Thyroid gland (tissue), 4 donors: ENCODE measurements around the gene ARL4C. TPM values are rescaled to one million over a fixed set of nuclear protein-coding genes. Genes with fewer than 3 reads are reported as not detected.

Source experiments
- DNase-seq, 2 donors: peaks; one replicate each; pipeline ENCODE4 v3.0.0-alpha.2; 2019
- H3K27ac ChIP-seq, 3 donors: fragments of 200-600 bp; sonication (generic); 1 replicate in 2 of 3; 2 replicates in 1 of 3; pipeline ENCODE4 v1.5.1; 2016 to 2019; ENCODE audit warnings: mild to moderate bottlenecking in 1 of 3, moderate library complexity in 1 of 3
- H3K27me3 ChIP-seq: fragments of 200-600 bp; sonication (generic); one replicate; pipeline ENCODE4 v1.5.1; 2019
- H3K36me3 ChIP-seq, 2 donors: fragments of 200-600 bp; sonication (generic); one replicate each; pipeline ENCODE4 v1.5.1; 2016 to 2019
- H3K4me1 ChIP-seq, 2 donors: fragments of 200-600 bp; sonication (generic); one replicate each; pipeline ENCODE4 v1.5.1; 2017 to 2019
- H3K4me3 ChIP-seq, 3 donors: fragments of 200-600 bp; sonication (generic); replicated peaks in 1 of 3; 1 replicate in 2 of 3; 2 replicates in 1 of 3; pipeline ENCODE4 v1.5.1; 2016; ENCODE audit warnings: mild to moderate bottlenecking in 1 of 3
- H3K9me3 ChIP-seq: fragments of 200-600 bp; sonication (generic); one replicate; pipeline ENCODE4 v1.5.1; 2017
- CTCF ChIP-seq, 6 experiments: fragments of 200-600 bp in 3 of 6; fragments of 450-650 bp in 3 of 6; sonication (generic) in 3 of 6; IDR thresholded peaks; one replicate each; pipeline ENCODE4 v1.5.1; 2016 to 2019; ENCODE audit warnings: antibody characterized with exemption in 6 of 6, mild to moderate bottlenecking in 2 of 6, inconsistent platforms in 1 of 6, moderate library complexity in 1 of 6
- POLR2A ChIP-seq, 2 donors: fragments of 450-650 bp; IDR thresholded peaks; one replicate each; pipeline ENCODE4 v1.6.1; 2017; ENCODE audit warnings: antibody characterized with exemption in 2 of 2, mild to moderate bottlenecking in 2 of 2, moderate library complexity in 1 of 2
- WGBS, 2 donors: methylation state at CpG; one replicate each; pipeline ENCODE4 v1.1.5; 2017; 5-methylcytosine and 5-hydroxymethylcytosine counted together
- intact Hi-C: fragments of 100-400 bp; cut with DNase I; formaldehyde crosslinking; loops from one replicate; pipeline ENCODE4 v1.15.1; 2023
- total RNA-seq, 4 donors: library from RNA; depleted of rRNA; stranded (reverse); fragments of >200 nt; gene quantifications; one replicate each; pipeline ENCODE4 v1.2.3, GENCODE V29; 2016

Gene ARL4C
- total RNA-seq, 4 donors from 2014 or later = 1.5 to 6.3 (median 3.8) TPM

GRCh38 chr2:234483568-234484251 lies 13.2 kb downstream of the ARL4C start:
- H3K27me3 ChIP-seq = no peaks in the 10 kb centered on the region
- 73 to 79% methylated on average over 7 to 9 of the region's 9 CpGs for WGBS, 2 donors
- no peaks in the 10 kb centered on the region for H3K36me3 ChIP-seq
- H3K9me3 ChIP-seq = no peaks in the 10 kb centered on the region
- H3K4me1 ChIP-seq = no peaks in the 10 kb centered on the region
- no peak overlapping the region for H3K27ac ChIP-seq
- H3K4me3 ChIP-seq = no peak overlapping the region
- no peak for DNase-seq
- intact Hi-C loops = no loop called here
- no peak for TF ChIP-seq CTCF (IDR thresholded peaks at IDR 0.05)

DNA sequence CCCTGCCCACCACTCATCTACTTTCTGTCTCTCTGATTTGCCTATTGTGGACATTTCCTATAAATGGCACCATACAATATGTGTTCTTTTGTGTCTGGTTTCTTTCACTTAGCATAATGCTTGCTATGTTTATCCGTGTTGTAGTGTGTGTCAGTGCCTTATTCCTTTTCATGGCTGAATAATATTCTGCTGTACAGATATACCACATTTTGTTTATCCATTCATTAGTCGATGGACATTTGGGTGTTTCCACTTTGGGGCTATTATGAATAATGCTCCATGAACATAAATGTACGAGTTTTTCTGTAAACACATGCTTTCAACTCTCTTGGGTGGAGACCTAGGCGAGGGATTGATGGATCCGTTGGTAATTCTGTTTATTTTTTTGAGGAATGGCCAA lies 15.6 kb downstream of the ARL4C start:
- H3K4me3 ChIP-seq = no peak overlapping the region
- intact Hi-C loops = no loop called here
- no peaks in the 10 kb centered on the region for H3K27me3 ChIP-seq
- no peaks in the 10 kb centered on the region for H3K4me1 ChIP-seq
- TF ChIP-seq CTCF (IDR thresholded peaks at IDR 0.05) = no peak
- no peak for TF ChIP-seq POLR2A (IDR thresholded peaks at IDR 0.05)
- DNase-seq = no peak
- 91 to 94% methylated on average over 5 of the region's 5 CpGs for WGBS, 2 donors
- H3K27ac ChIP-seq = no peak overlapping the region
- no peaks in the 10 kb centered on the region for H3K36me3 ChIP-seq
- H3K9me3 ChIP-seq = no peaks in the 10 kb centered on the region

DNA sequence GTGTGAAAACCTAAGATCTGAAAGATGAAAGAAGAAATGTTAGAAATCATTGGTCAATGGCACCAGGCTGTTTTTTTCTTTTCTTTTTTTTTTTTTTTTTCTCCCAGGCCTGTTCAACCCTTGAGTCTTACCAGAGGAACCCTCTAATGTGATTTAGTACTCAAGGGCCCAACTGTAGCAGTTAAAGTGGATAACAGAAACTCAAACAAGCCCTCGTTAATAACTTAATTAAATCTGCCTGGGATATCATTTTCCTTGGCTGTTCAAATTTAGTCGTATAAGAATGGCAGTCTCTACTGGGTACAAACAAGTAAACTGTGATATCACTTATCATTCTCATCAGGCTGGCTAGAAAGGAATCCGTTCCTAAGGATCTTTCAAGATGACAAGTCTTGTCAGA lies 16.5 kb downstream of the ARL4C start:
- DNase-seq = no peak
- no peak for TF ChIP-seq CTCF (IDR thresholded peaks at IDR 0.05)
- TF ChIP-seq POLR2A (IDR thresholded peaks at IDR 0.05) = no peak
- no peak overlapping the region for H3K27ac ChIP-seq
- no peak overlapping the region for H3K4me3 ChIP-seq
- H3K27me3 ChIP-seq = no peaks in the 10 kb centered on the region
- 78 to 80% methylated on average over 3 of the region's 3 CpGs for WGBS, 2 donors
- no peaks in the 10 kb centered on the region for H3K36me3 ChIP-seq
- intact Hi-C loops = no loop called here
- H3K4me1 ChIP-seq = no peaks in the 10 kb centered on the region
- H3K9me3 ChIP-seq = no peaks in the 10 kb centered on the region

GRCh38 chr2:234479465-234479864 lies 17.4 kb downstream of the ARL4C start:
- H3K4me3 ChIP-seq = no peak overlapping the region
- no peaks in the 10 kb centered on the region for H3K4me1 ChIP-seq
- no peaks in the 10 kb centered on the region for H3K27me3 ChIP-seq
- no peak for DNase-seq
- H3K9me3 ChIP-seq = no peaks in the 10 kb centered on the region
- H3K27ac ChIP-seq = no peak overlapping the region
- TF ChIP-seq CTCF (IDR thresholded peaks at IDR 0.05) (no peak), POLR2A (IDR thresholded peaks at IDR 0.05) (no peak)
- no peaks in the 10 kb centered on the region for H3K36me3 ChIP-seq
- intact Hi-C loops = no loop called here
- 91 to 95% methylated on average over 9 of the region's 9 CpGs for WGBS, 2 donors

- intact Hi-C loops = no loop called here
- Histone ChIP-seq H3K4me1 (no peaks in the 10 kb centered on the region), H3K4me3 (no peak overlapping the region), H3K27ac (no peak overlapping the region), H3K27me3 (no peaks in the 10 kb centered on the region), H3K9me3 (no peaks in the 10 kb centered on the region), H3K36me3 (no peaks in the 10 kb centered on the region)
- WGBS, 2 donors = 82 to 85% methylated on average over 4 of the region's 4 CpGs
- DNase-seq = no peak
- no peak for TF ChIP-seq POLR2A (IDR thresholded peaks at IDR 0.05)
- TF ChIP-seq CTCF (IDR thresholded peaks at IDR 0.05) = no peak
These were observed 18.6 kb downstream of the ARL4C start for GRCh38 chr2:234478121-234478858.
